ENCODE data around the gene TMEM97.

The TMEM97 gene

GRCh38 chr17:28357061-28357900 lies 38.3 kb downstream of the TMEM97 start, which contains the start of gene POLDIP2:
Gene POLDIP2 (minus strand): TSS chr17:28357527. CDS start chr17:28357448, 79 bp downstream.
- Histone ChIP-seq H3K27me3 (ENCODE audit: control insufficient read depth, insufficient read depth, low read length) (no peaks in the 10 kb centered on the region), H3K4me3 (ENCODE audit: low read length) (peak within 1 kb of the TSS; percentile 81), H3K9ac (ENCODE audit: low read length) (peak within 1 kb of the TSS; percentile 82), H3K4me1 (ENCODE audit: control insufficient read depth, low read depth, low read length) (peaks cover 10% of the 10 kb centered on the region), H3K9me3 (ENCODE audit: control insufficient read depth, low read depth, low read length) (no peaks in the 10 kb centered on the region), H3K27ac (ENCODE audit: low read length) (peak within 1 kb of the TSS; percentile 75), H3K36me3 (ENCODE audit: control insufficient read depth, low read depth, low read length) (peaks cover 53% of the 10 kb centered on the region)

DNA sequence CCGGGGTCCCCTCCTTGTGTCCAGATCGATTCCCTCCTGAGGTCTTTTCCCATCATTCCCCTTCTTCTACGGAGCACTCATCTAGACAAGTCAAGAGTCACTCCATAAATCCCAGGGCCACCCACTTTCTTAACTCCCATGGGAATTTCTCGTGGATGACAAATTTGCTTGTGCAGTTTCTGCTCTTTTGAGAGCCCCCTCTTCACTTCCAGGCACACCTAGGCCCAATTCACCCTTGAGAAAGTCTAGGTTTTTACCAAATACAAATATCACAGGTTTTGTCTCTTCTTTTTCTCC lies 38.8 kb downstream of the TMEM97 start:
- peaks cover 54% of the 10 kb centered on the region for H3K36me3 ChIP-seq (ENCODE audit: control insufficient read depth, low read depth, low read length)
- H3K4me3 ChIP-seq (ENCODE audit: low read length): peak overlapping the region; percentile 81
- H3K27ac ChIP-seq (ENCODE audit: low read length): peak overlapping the region; percentile 75
- H3K9ac ChIP-seq (ENCODE audit: low read length): peak overlapping the region; percentile 82
- no peaks in the 10 kb centered on the region for H3K9me3 ChIP-seq (ENCODE audit: control insufficient read depth, low read depth, low read length)
- no peaks in the 10 kb centered on the region for H3K27me3 ChIP-seq (ENCODE audit: control insufficient read depth, insufficient read depth, low read length)
- peaks cover 10% of the 10 kb centered on the region for H3K4me1 ChIP-seq (ENCODE audit: control insufficient read depth, low read depth, low read length)

DNA sequence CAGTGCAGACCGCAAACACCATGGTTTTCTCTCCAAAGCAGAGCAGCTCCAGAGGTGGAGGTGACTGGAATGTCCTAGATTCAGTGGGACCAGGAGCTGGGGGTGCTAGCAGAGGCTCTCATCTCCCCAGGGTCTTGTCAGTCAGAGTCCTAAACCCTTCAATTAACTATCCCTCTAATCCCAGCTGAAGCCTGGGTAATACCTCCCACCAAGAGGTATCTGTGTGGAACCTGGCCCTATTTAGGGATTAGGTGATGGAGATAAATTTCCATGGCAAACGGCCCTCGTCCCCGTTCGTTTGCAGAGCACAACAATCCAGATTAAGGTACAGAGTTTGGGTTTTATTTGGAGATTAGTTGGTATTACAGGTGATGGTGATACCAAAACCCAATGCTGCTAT lies 44.2 kb downstream of the TMEM97 start:
- H3K4me1 ChIP-seq (ENCODE audit: control insufficient read depth, low read depth, low read length): peaks cover 3% of the 10 kb centered on the region
- H3K27me3 ChIP-seq (ENCODE audit: control insufficient read depth, insufficient read depth, low read length): no peaks in the 10 kb centered on the region
- H3K9ac ChIP-seq (ENCODE audit: low read length): no peak overlapping the region
- H3K36me3 ChIP-seq (ENCODE audit: control insufficient read depth, low read depth, low read length): peaks cover 40% of the 10 kb centered on the region
- no peak overlapping the region for H3K27ac ChIP-seq (ENCODE audit: low read length)
- H3K9me3 ChIP-seq (ENCODE audit: control insufficient read depth, low read depth, low read length): no peaks in the 10 kb centered on the region
- H3K4me3 ChIP-seq (ENCODE audit: low read length): no peak overlapping the region

- peaks cover 40% of the 10 kb centered on the region for H3K36me3 ChIP-seq (ENCODE audit: control insufficient read depth, low read depth, low read length)
- no peaks in the 10 kb centered on the region for H3K27me3 ChIP-seq (ENCODE audit: control insufficient read depth, insufficient read depth, low read length)
- no peaks in the 10 kb centered on the region for H3K4me1 ChIP-seq (ENCODE audit: control insufficient read depth, low read depth, low read length)
- no peak overlapping the region for H3K4me3 ChIP-seq (ENCODE audit: low read length)
- H3K27ac ChIP-seq (ENCODE audit: low read length): no peak overlapping the region
- no peaks in the 10 kb centered on the region for H3K9me3 ChIP-seq (ENCODE audit: control insufficient read depth, low read depth, low read length)
- H3K9ac ChIP-seq (ENCODE audit: low read length): no peak overlapping the region
Observed at GRCh38 chr17:28363776-28364650, 45.0 kb downstream of the TMEM97 start.

GRCh38 chr17:28364665-28365363 lies 45.8 kb downstream of the TMEM97 start, which contains the start of gene SEBOX:
Gene SEBOX (minus strand): TSS chr17:28365199. CDS start chr17:28365151, 48 bp downstream.
- no peak within 1 kb of the TSS for H3K9ac ChIP-seq (ENCODE audit: low read length)
- no peaks in the 10 kb centered on the region for H3K4me1 ChIP-seq (ENCODE audit: control insufficient read depth, low read depth, low read length)
- peaks cover 35% of the 10 kb centered on the region for H3K36me3 ChIP-seq (ENCODE audit: control insufficient read depth, low read depth, low read length)
- no peak within 1 kb of the TSS for H3K4me3 ChIP-seq (ENCODE audit: low read length)
- no peak within 1 kb of the TSS for H3K27ac ChIP-seq (ENCODE audit: low read length)
- H3K9me3 ChIP-seq (ENCODE audit: control insufficient read depth, low read depth, low read length): no peaks in the 10 kb centered on the region
- H3K27me3 ChIP-seq (ENCODE audit: control insufficient read depth, insufficient read depth, low read length): no peaks in the 10 kb centered on the region

DNA sequence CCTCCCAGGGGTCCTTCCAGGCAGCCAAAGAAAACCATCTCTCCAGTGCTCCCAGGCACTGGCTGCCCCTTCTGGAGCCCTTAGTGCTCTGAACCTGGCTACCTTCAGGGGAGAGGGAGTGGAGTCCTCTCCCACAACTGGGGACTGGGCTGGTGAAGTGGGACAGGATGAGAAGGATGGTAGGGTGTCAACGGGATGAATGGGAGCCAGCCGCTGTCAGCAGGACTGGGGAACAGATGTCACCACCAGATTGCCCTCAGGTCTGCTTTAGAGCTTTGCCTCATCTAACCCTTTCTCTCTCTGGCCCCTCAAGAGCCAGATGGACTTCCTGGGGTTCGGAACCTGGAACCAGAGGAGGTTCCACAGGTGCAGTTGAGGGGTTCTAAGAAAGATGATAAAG lies 46.5 kb downstream of the TMEM97 start:
- H3K9me3 ChIP-seq (ENCODE audit: control insufficient read depth, low read depth, low read length): no peaks in the 10 kb centered on the region
- H3K4me3 ChIP-seq (ENCODE audit: low read length): no peak overlapping the region
- no peak overlapping the region for H3K27ac ChIP-seq (ENCODE audit: low read length)
- H3K4me1 ChIP-seq (ENCODE audit: control insufficient read depth, low read depth, low read length): peaks cover 6% of the 10 kb centered on the region
- H3K36me3 ChIP-seq (ENCODE audit: control insufficient read depth, low read depth, low read length): peaks cover 29% of the 10 kb centered on the region
- no peak overlapping the region for H3K9ac ChIP-seq (ENCODE audit: low read length)
- no peaks in the 10 kb centered on the region for H3K27me3 ChIP-seq (ENCODE audit: control insufficient read depth, insufficient read depth, low read length)

DNA sequence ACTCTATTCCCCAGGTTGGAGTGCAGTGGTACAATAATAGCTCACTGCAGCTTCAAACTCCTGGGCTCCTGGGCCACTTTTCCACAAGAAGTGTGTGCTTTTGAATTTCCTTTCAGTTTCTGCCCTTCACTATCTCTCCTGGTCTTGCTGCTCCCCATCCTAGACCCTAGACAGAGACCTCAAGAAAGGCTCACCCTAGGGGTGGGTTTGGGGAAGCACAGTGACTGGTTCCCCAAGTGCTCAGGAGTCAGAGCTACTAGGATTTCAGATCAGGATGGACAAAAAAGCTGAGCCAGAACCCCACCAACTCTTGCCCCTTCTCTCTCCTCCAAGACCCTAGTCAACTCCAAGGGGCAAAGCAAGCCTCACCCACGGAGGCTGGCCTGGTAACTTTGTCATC lies 47.6 kb downstream of the TMEM97 start:
- Histone ChIP-seq H3K27ac (ENCODE audit: low read length) (no peak overlapping the region), H3K27me3 (ENCODE audit: control insufficient read depth, insufficient read depth, low read length) (no peaks in the 10 kb centered on the region), H3K4me1 (ENCODE audit: control insufficient read depth, low read depth, low read length) (peaks cover 12% of the 10 kb centered on the region), H3K36me3 (ENCODE audit: control insufficient read depth, low read depth, low read length) (peaks cover 18% of the 10 kb centered on the region), H3K4me3 (ENCODE audit: low read length) (no peak overlapping the region), H3K9me3 (ENCODE audit: control insufficient read depth, low read depth, low read length) (no peaks in the 10 kb centered on the region), H3K9ac (ENCODE audit: low read length) (no peak overlapping the region)

- Histone ChIP-seq H3K4me1 (ENCODE audit: control insufficient read depth, low read depth, low read length) (peaks cover 12% of the 10 kb centered on the region), H3K27ac (ENCODE audit: low read length) (no peak overlapping the region), H3K4me3 (ENCODE audit: low read length) (no peak overlapping the region), H3K27me3 (ENCODE audit: control insufficient read depth, insufficient read depth, low read length) (peaks cover 6% of the 10 kb centered on the region), H3K9me3 (ENCODE audit: control insufficient read depth, low read depth, low read length) (no peaks in the 10 kb centered on the region), H3K9ac (ENCODE audit: low read length) (no peak overlapping the region), H3K36me3 (ENCODE audit: control insufficient read depth, low read depth, low read length) (peaks cover 8% of the 10 kb centered on the region)
Observed at GRCh38 chr17:28367641-28368305, 48.8 kb downstream of the TMEM97 start.

DNA sequence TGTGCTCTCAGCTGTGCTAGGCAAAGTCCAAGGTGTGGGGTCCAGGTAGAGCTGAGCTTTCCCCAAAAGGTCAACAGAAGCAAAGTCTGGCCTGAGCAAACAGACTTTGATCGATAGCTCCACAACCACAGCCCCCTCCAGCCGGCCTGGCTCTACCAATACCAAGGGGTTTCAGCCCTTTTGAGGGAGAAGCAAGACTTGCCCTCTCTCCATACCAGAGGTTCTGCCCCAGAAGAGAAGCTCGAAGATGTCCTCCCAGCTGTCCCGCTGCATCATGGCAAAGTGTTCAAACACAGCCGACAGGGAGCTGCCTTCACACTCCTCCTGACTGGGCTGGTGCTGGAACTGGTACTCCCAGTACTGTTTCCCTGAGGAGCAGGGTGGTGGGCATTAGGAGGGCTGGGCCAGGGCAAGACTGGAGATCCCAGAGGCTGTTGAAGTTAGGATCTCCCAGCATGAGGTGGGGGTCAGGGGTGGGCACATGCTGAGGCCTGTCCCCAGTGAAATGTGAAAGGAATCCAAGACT lies 49.4 kb downstream of the TMEM97 start:
- H3K27ac ChIP-seq (ENCODE audit: low read length): no peak overlapping the region
- peaks cover 2% of the 10 kb centered on the region for H3K36me3 ChIP-seq (ENCODE audit: control insufficient read depth, low read depth, low read length)
- no peaks in the 10 kb centered on the region for H3K9me3 ChIP-seq (ENCODE audit: control insufficient read depth, low read depth, low read length)
- no peak overlapping the region for H3K9ac ChIP-seq (ENCODE audit: low read length)
- H3K4me3 ChIP-seq (ENCODE audit: low read length): no peak overlapping the region
- peaks cover 12% of the 10 kb centered on the region for H3K27me3 ChIP-seq (ENCODE audit: control insufficient read depth, insufficient read depth, low read length)
- H3K4me1 ChIP-seq (ENCODE audit: control insufficient read depth, low read depth, low read length): peaks cover 12% of the 10 kb centered on the region

GRCh38 chr17:28368915-28369683 lies 50.1 kb downstream of the TMEM97 start:
- H3K9ac ChIP-seq (ENCODE audit: low read length): no peak overlapping the region
- H3K9me3 ChIP-seq (ENCODE audit: control insufficient read depth, low read depth, low read length): no peaks in the 10 kb centered on the region
- peaks cover 12% of the 10 kb centered on the region for H3K4me1 ChIP-seq (ENCODE audit: control insufficient read depth, low read depth, low read length)
- H3K27ac ChIP-seq (ENCODE audit: low read length): no peak overlapping the region
- no peaks in the 10 kb centered on the region for H3K36me3 ChIP-seq (ENCODE audit: control insufficient read depth, low read depth, low read length)
- H3K4me3 ChIP-seq (ENCODE audit: low read length): no peak overlapping the region
- peaks cover 19% of the 10 kb centered on the region for H3K27me3 ChIP-seq (ENCODE audit: control insufficient read depth, insufficient read depth, low read length)

All from iPS-18a (cell line).